B cell (primary cell): ENCODE data around the gene CCDC201. TPM values are rescaled to one million over a fixed set of nuclear protein-coding genes. Genes with fewer than 3 reads are reported as not detected.

Experiments
- ATAC-seq: fragments of 200-7000 bp; cut with Tn5 transposase; one replicate; pipeline ENCODE4 v1.10.0; 2021; ENCODE audit warnings: low read depth, mild to moderate bottlenecking, moderate number of reproducible peaks, moderate library complexity
- CTCF ChIA-PET: fragments of 350-600 bp; sonication (Branson Sonifier 250); formaldehyde crosslinking; loops from one replicate; lab custom pipeline; 2021; ENCODE audit warnings: antibody characterized with exemption, inconsistent platforms; lab: Charles Lee
- POLR2A ChIA-PET: fragments of 350-600 bp; sonication (Branson Sonifier 250); formaldehyde crosslinking; loops from one replicate; lab custom pipeline; 2021; ENCODE audit warnings: antibody characterized with exemption; lab: Charles Lee
- DNase-seq: peaks from one replicate; pipeline ENCODE4 v3.0.0; 2013
- H2AFZ ChIP-seq: 2 replicates; pipeline ENCODE4 v1.6.1; 2012; ENCODE audit warnings: mild to moderate bottlenecking, low read depth, low read length; ENCODE audit not compliant: insufficient read depth, poor library complexity, severe bottlenecking
- H3K27ac ChIP-seq, 2 donors: 1 replicate in 1 of 2; 2 replicates in 1 of 2; pipeline ENCODE4 v1.5.1; 2012 to 2013; ENCODE audit warnings: low read length in 2 of 2, mild to moderate bottlenecking in 2 of 2, moderate library complexity in 1 of 2
- H3K27me3 ChIP-seq, 4 experiments: fragments of 200-600 bp in 1 of 4; sonication (generic) in 1 of 4; replicated peaks in 1 of 4; 1 replicate in 2 of 4; 2 replicates in 2 of 4; pipeline versions ENCODE4 v1.6.1 to v1.7.0; 2013 to 2016; ENCODE audit warnings: low read length in 3 of 4, mild to moderate bottlenecking in 2 of 4, mixed read lengths in 1 of 4, moderate library complexity in 1 of 4; ENCODE audit not compliant: insufficient read depth in 4 of 4, control insufficient read depth in 3 of 4; ENCODE audit errors: control extremely low read depth in 1 of 4
- H3K36me3 ChIP-seq, 2 experiments: replicated peaks in 1 of 2; 1 replicate in 1 of 2; 2 replicates in 1 of 2; pipeline versions ENCODE4 v1.6.1 to v1.7.1; 2013; ENCODE audit warnings: low read length in 1 of 2; ENCODE audit not compliant: insufficient read depth in 2 of 2, control insufficient read depth in 1 of 2; ENCODE audit errors: control extremely low read depth in 1 of 2, extremely low read depth in 1 of 2
- H3K4me1 ChIP-seq, 2 donors: fragments of 200-600 bp in 1 of 2; sonication (generic) in 1 of 2; 1 replicate in 1 of 2; 2 replicates in 1 of 2; pipeline versions ENCODE4 v1.5.1 to v1.6.1; 2013 to 2017; ENCODE audit warnings: low read length in 2 of 2; ENCODE audit not compliant: control insufficient read depth in 2 of 2, insufficient read depth in 2 of 2
- H3K4me2 ChIP-seq: replicated peaks from 2 replicates; pipeline ENCODE3; 2012; ENCODE audit warnings: mild to moderate bottlenecking, low read depth, low read length; ENCODE audit not compliant: poor library complexity, severe bottlenecking
- H3K4me3 ChIP-seq, 5 experiments: fragments of 200-600 bp in 1 of 5; sonication (generic) in 1 of 5; 1 replicate in 3 of 5; 2 replicates in 2 of 5; pipeline versions ENCODE4 v1.5.1 to v1.7.0; 2011 to 2016; ENCODE audit warnings: low read length in 4 of 5, mild to moderate bottlenecking in 4 of 5, low read depth in 2 of 5, control low read depth in 1 of 5, moderate library complexity in 1 of 5; ENCODE audit not compliant: insufficient read depth in 1 of 5; ENCODE audit errors: control extremely low read depth in 1 of 5, extremely low read depth in 1 of 5
- H3K79me2 ChIP-seq: fragments of 200-600 bp; sonication (generic); one replicate; pipeline ENCODE4 v1.6.0; 2016; ENCODE audit warnings: low read length; ENCODE audit not compliant: control insufficient read depth, insufficient read depth
- H3K9ac ChIP-seq: fragments of 200-600 bp; sonication (generic); 2 replicates; pipeline ENCODE4 v1.6.1; 2017; ENCODE audit warnings: mild to moderate bottlenecking, low read length, moderate library complexity
- H3K9me3 ChIP-seq, 3 donors: one replicate each; pipeline versions ENCODE4 v1.6.1 to v1.7.1; 2013; ENCODE audit warnings: low read length in 2 of 3; ENCODE audit not compliant: control insufficient read depth in 2 of 3, insufficient read depth in 1 of 3; ENCODE audit errors: control extremely low read depth in 1 of 3
- H4K20me1 ChIP-seq: 2 replicates; pipeline ENCODE4 v1.6.0; 2012; ENCODE audit warnings: mild to moderate bottlenecking, low read length; ENCODE audit not compliant: insufficient read depth, control insufficient read depth, poor library complexity, severe bottlenecking
- H3K27ac Mint-ChIP-seq: one replicate; pipeline ENCODE4 v1.8.0; 2021; ENCODE audit warnings: mixed read lengths
- H3K27me3 Mint-ChIP-seq: one replicate; pipeline ENCODE4 v1.8.0; 2021; ENCODE audit warnings: mixed read lengths
- H3K4me1 Mint-ChIP-seq: one replicate; pipeline ENCODE4 v1.8.0; 2021; ENCODE audit warnings: mixed read lengths
- H3K4me3 Mint-ChIP-seq: one replicate; pipeline ENCODE4 v1.8.0; 2021; ENCODE audit warnings: mixed read lengths
- H3K9me3 Mint-ChIP-seq: one replicate; pipeline ENCODE4 v1.8.0; 2022; ENCODE audit warnings: mixed read lengths; ENCODE audit not compliant: insufficient read depth
- CTCF ChIP-seq: fragments of 200-600 bp; IDR thresholded peaks from one replicate; pipeline ENCODE4 v1.8.0; 2022; ENCODE audit warnings: antibody characterized with exemption, mild to moderate bottlenecking
- EZH2 ChIP-seq: IDR thresholded peaks from 2 replicates; pipeline ENCODE4 v1.6.1; 2012; ENCODE audit warnings: borderline replicate concordance, low read depth, mild to moderate bottlenecking, moderate library complexity, low read length; ENCODE audit not compliant: insufficient read depth, poor library complexity, severe bottlenecking
- WGBS: methylation state at CpG from one replicate; pipeline ENCODE4 v1.1.5; 2013; ENCODE audit warnings: missing lambda C conversion rate; ENCODE audit not compliant: insufficient coverage; 5-methylcytosine and 5-hydroxymethylcytosine counted together
- intact Hi-C: fragments of 100-400 bp; cut with micrococcal nuclease; formaldehyde crosslinking; loops from one replicate; pipeline ENCODE4 v1.10.0; 2022
- polyA plus RNA-seq: library from polyadenylated mRNA; depleted of rRNA; stranded (reverse); fragments of >200 nt; gene quantifications from 2 replicates; pipeline ENCODE4 v1.2.3, GENCODE V29; 2012
- total RNA-seq, 2 donors: library from RNA; stranded (reverse); fragments of 120-200 nt in 1 of 2; gene quantifications; 1 replicate in 1 of 2; 2 replicates in 1 of 2; pipeline versions ENCODE4 v1.2.3 to v1.2.4, GENCODE V29; 2013 to 2022

The CCDC201 gene
- total and polyA plus RNA-seq, 2 donors (not counting 1 experiment from before 2014, with no cell fraction given) = not detected

- ChIA-PET CTCF (no interaction called here), POLR2A (no interaction called here)
- Histone ChIP-seq H3K4me1 (no peaks in the 10 kb centered on the region), H3K4me2 (no peak overlapping the region), H3K9ac (no peak overlapping the region), H4K20me1 (no peaks in the 10 kb centered on the region), H3K79me2 (no peaks in the 10 kb centered on the region), H3K9me3 (no peaks in the 10 kb centered on the region), H3K36me3 (no peaks in the 10 kb centered on the region), H2AFZ (no peak overlapping the region), H3K4me3 (no peak overlapping the region), H3K27ac (no peak overlapping the region), H3K27me3 (peaks cover 0 to 21% (median 18%) of the 10 kb centered on the region in 4 experiments)
- Mint-ChIP-seq H3K4me1 (no peaks in the 10 kb centered on the region), H3K27me3 (peaks cover 58% of the 10 kb centered on the region), H3K27ac (no peak overlapping the region), H3K9me3 (no peaks in the 10 kb centered on the region), H3K4me3 (no peak overlapping the region)
- DNase-seq = no peak
- TF ChIP-seq EZH2 (no peak), CTCF (no peak)
- no peak for ATAC-seq
- intact Hi-C loops = no loop called here
Observed at GRCh38 chr7:45894665-45895062, 21.8 kb upstream of the CCDC201 start.

- H2AFZ ChIP-seq = no peak overlapping the region
- Mint-ChIP-seq H3K4me3 (no peak overlapping the region), H3K9me3 (no peaks in the 10 kb centered on the region), H3K27ac (no peak overlapping the region), H3K27me3 (peaks cover 63% of the 10 kb centered on the region), H3K4me1 (peaks cover 2% of the 10 kb centered on the region)
- H3K4me2 ChIP-seq = no peak overlapping the region
- no peak overlapping the region for H3K27ac ChIP-seq
- no peak overlapping the region for H3K9ac ChIP-seq
- POLR2A ChIA-PET = no interaction called here
- H3K9me3 ChIP-seq = no peaks in the 10 kb centered on the region
- H4K20me1 ChIP-seq = no peaks in the 10 kb centered on the region
- H3K79me2 ChIP-seq = no peaks in the 10 kb centered on the region
- TF ChIP-seq EZH2 (no peak), CTCF (no peak)
- CTCF ChIA-PET = interaction anchor here (0.9 kb wide), 1 partner anchor 1276 kb away, joined by 4 read pairs; no protein-coding TSS in a partner anchor
- H3K36me3 ChIP-seq = no peaks in the 10 kb centered on the region
- no peak overlapping the region for H3K4me3 ChIP-seq
- 65% methylated on average over 4 of the region's 4 CpGs for WGBS
- ATAC-seq = no peak
- DNase-seq = no peak
- intact Hi-C loops = no loop called here
- peaks cover 0 to 27% (median 21%) of the 10 kb centered on the region in 4 experiments for H3K27me3 ChIP-seq
- no peaks in the 10 kb centered on the region for H3K4me1 ChIP-seq
Observed at GRCh38 chr7:45893996-45894664, 21.2 kb upstream of the CCDC201 start.
